Measurements from ENCODE around the gene DLG2.

DLG2 gene

DNA sequence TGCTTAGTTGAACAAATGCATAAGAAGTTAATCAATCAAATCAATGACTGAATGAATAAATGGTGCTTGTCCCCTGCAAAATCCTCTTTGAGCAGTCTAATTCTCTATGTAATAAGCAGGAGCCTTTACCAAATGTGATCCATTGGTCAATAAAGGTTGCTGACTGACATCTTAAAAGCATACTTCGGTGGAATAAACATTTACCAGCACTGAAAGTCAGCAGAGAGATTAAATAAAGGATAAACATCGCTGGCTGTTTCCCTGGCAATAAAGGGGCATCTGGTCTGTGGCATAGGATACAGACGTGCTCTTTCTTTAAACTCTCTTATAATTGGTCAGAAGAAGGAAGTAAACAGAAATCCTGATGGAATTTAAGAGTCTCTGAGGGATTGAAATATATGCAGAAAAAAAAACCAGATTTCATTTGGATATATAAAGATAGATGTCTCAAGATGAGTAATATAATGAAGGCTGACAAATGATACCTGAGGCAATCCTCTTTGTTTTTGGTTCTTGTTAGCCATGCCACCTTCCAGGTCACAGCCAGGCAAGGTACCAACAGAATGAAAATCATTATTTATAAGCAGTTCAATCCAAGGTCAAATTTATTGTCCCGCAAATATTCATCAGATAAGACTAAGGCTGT, 1762.6 kb downstream of the DLG2 start:
- no peak for DNase-seq (ENCODE audit: low read depth in 2 of 2)
- TF ChIP-seq, protein P1, sequence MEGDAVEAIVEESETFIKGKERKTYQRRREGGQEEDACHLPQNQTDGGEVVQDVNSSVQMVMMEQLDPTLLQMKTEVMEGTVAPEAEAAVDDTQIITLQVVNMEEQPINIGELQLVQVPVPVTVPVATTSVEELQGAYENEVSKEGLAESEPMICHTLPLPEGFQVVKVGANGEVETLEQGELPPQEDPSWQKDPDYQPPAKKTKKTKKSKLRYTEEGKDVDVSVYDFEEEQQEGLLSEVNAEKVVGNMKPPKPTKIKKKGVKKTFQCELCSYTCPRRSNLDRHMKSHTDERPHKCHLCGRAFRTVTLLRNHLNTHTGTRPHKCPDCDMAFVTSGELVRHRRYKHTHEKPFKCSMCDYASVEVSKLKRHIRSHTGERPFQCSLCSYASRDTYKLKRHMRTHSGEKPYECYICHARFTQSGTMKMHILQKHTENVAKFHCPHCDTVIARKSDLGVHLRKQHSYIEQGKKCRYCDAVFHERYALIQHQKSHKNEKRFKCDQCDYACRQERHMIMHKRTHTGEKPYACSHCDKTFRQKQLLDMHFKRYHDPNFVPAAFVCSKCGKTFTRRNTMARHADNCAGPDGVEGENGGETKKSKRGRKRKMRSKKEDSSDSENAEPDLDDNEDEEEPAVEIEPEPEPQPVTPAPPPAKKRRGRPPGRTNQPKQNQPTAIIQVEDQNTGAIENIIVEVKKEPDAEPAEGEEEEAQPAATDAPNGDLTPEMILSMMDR (IDR thresholded peaks at IDR 0.05; ENCODE audit: low read depth, low read length), result no peak
- no peak overlapping the region for H3K4me3 ChIP-seq (replicated peaks in 1 of 2; ENCODE audit: low read depth in 2 of 2, low read length in 2 of 2)

GRCh38 chr11:83863272-83863671, 1763.9 kb downstream of the DLG2 start:
- H3K4me3 ChIP-seq (replicated peaks in 1 of 2; ENCODE audit: low read depth in 2 of 2, low read length in 2 of 2), result no peak overlapping the region
- TF ChIP-seq, protein P1 (IDR thresholded peaks at IDR 0.05; ENCODE audit: low read depth, low read length), result no peak
- DNase-seq (ENCODE audit: low read depth in 2 of 2), result no peak

DNA sequence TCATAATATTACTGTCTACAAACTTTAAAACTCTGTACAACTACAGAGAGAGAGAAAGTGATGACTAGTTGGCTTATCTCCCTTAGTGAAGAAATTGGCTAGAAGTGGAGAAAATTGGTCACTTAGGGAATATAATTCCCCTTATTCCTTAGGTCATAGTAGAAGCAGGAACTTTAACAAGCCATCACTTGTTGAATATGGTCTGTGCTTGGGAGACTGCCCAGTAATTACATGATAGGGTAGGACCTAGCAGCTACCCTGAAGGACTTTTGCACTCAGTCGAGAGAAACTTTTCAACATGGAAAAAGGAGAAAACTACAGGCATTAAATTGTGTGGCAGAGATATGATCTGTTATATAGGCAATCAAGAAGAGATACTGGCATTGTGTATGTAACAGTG, 1764.5 kb downstream of the DLG2 start:
- no peak overlapping the region for H3K4me3 ChIP-seq (replicated peaks in 1 of 2; ENCODE audit: low read depth in 2 of 2, low read length in 2 of 2)
- TF ChIP-seq, protein P1 (IDR thresholded peaks at IDR 0.05; ENCODE audit: low read depth, low read length), result no peak

GRCh38 chr11:83862033-83862432, 1765.1 kb downstream of the DLG2 start:
- H3K4me3 ChIP-seq (replicated peaks in 1 of 2; ENCODE audit: low read depth in 2 of 2, low read length in 2 of 2), result no peak overlapping the region
- TF ChIP-seq, protein P1 (IDR thresholded peaks at IDR 0.05; ENCODE audit: low read depth, low read length), result no peak
- DNase-seq (ENCODE audit: low read depth in 2 of 2), result no peak

More for the DNA sequence above, 1764.5 kb downstream of the DLG2 start:
- no peak for DNase-seq (ENCODE audit: low read depth in 2 of 2)

DNA sequence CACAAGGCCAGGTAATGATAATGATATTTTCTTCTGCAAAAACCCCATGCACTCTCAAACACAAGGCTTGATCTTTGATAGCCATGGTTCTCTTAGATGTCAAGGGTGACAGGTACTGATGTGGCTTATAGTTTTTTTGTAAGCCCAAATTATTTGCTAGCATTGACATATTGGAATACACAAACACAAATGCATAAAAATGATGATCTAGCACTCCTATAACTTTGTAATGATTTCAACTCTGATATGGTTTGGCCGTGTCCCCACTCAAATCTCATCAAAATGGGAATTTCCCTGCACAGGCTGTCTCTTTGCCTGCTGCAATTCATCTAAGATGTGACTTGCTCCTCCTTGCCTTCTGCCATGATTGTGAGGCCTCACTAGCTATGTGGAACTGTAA, 1768.5 kb downstream of the DLG2 start:
- H3K4me3 ChIP-seq (replicated peaks in 1 of 2; ENCODE audit: low read depth in 2 of 2, low read length in 2 of 2), result no peak overlapping the region
- DNase-seq (ENCODE audit: low read depth in 2 of 2), result no peak
- TF ChIP-seq, protein P1 (IDR thresholded peaks at IDR 0.05; ENCODE audit: low read depth, low read length), result no peak

DNA sequence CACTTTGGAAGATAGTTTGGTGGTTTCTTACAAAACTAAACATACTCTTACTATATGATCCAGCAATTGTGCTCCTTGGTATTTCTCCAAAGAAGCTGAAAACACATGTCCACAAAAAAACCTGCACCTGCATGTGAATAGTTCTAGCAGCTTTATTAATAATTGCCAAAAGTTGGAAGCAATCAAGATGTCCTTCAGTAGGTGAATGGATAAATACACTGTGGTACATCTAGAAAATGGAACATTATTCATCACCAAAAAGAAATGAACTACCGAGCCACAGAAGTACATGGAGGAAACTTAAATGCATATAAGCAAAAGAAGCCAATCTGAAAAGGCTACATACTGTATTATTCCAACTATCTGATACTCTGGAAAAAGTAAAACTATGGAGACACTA, 1771.9 kb downstream of the DLG2 start:
- no peak overlapping the region for H3K4me3 ChIP-seq (replicated peaks in 1 of 2; ENCODE audit: low read depth in 2 of 2, low read length in 2 of 2)
- TF ChIP-seq, protein P1 (IDR thresholded peaks at IDR 0.05; ENCODE audit: low read depth, low read length), result no peak
- DNase-seq (ENCODE audit: low read depth in 2 of 2), result no peak
